HepG2 (cell line): ENCODE data around the gene PDHX.

Source experiments
- ESRRA ChIP-seq: sonication (generic); formaldehyde crosslinking; IDR thresholded peaks from 2 replicates; pipeline ENCODE4 v1.5.1; 2020; ENCODE audit warnings: mild to moderate bottlenecking, low read depth, missing genetic modification reagents
- MED8 ChIP-seq: sonication (generic); formaldehyde crosslinking; IDR thresholded peaks from 2 replicates; pipeline ENCODE4 v1.8.1; 2023; ENCODE audit warnings: mild to moderate bottlenecking, missing genetic modification reagents; ENCODE audit not compliant: insufficient replicate concordance
- NFRKB ChIP-seq: fragments of 450-650 bp; IDR thresholded peaks from 2 replicates; pipeline ENCODE4 v1.6.1; 2017
- PHF21A ChIP-seq: sonication (generic); formaldehyde crosslinking; IDR thresholded peaks from 2 replicates; pipeline ENCODE4 v1.5.0; 2020; ENCODE audit warnings: mild to moderate bottlenecking, missing genetic modification reagents
- ZNF230 ChIP-seq: sonication (generic); formaldehyde crosslinking; IDR thresholded peaks from 2 replicates; pipeline ENCODE4 v1.4.0; 2020; ENCODE audit warnings: mild to moderate bottlenecking, missing genetic modification reagents

DNA sequence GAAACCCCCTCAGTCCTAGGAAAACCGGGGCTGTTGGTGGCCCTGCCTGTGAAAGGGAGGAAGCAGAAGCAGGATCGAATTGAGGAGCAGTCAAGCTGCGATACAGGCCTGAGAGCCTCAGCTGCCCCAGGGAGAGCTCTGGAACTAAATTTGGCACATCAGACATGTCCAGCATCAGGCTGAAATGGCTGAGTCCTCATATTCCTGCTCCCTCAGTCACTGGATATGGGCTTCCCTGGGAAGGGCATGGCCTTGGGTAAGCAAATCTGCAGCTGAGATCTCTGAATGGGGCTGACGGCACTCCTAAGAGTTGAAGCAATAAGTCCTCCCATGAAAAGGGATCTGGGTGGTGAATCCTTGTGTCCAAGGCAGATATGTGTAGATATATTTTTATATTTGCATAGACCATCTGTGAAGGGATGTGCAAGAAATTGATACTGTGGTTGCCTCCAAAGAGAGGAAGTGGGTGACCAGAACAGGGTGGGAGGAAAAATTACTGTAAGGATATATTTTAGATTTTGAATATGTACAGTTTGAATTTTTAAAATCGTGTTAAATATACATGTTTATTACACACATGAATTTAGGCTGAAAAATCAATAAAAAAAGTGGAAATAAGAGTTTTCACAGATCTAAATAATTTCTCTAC, 45.7 kb upstream of the PDHX start:
- TF ChIP-seq ZNF230 (CRISPR knock-in tag) (no peak), MED8 (CRISPR knock-in tag) (no peak), PHF21A (CRISPR knock-in tag) (no peak), NFRKB (no peak), ESRRA (no peak)
